ENCODE measurements around the gene KDM2B.

Gene KDM2B

DNA sequence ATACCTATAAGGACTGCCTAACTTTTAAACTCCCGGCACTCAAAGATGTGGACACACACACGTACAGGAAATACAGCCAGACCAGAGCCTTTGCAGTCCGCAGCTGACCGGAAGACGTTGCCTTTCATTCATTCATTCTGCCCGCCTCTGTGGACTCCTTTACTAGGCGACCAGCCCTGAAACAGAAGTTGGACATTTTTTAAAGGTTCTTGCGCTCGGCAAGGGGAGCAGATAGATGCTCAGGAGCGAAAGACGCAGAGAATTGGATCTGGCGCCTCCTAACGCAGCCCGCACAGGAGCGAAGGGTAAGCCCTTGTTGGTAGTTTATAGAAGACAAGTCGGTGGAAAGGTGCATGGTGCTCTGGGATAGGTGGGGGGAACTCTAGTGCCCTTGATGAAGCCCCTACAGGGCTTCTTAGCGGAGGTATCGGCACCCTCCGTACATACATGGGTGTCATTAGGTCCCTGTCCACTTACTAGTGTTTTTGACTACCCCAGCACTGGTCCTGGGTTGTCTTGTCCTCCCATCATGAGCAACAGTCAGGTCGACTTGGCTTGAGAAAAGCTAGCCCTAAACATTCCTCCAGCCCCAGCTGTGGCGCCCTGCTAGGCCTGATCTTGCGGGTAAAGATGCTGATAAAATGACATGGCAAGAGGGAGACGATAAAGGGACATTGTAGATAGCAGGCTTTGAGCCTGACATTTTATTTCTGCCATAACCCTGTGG is at the start of gene KDM2B:
Gene KDM2B, minus strand, starts transcription at position 65 of the 727 bp plus-strand sequence. CDS start 112 bp downstream, outside the sequence.
- DNase-seq (ENCODE audit: low read depth) = no peak

- DNase-seq (ENCODE audit: low read depth) = no peak
Measured at GRCh38 chr12:121628536-121628935, 47.7 kb upstream of the KDM2B start.

DNA sequence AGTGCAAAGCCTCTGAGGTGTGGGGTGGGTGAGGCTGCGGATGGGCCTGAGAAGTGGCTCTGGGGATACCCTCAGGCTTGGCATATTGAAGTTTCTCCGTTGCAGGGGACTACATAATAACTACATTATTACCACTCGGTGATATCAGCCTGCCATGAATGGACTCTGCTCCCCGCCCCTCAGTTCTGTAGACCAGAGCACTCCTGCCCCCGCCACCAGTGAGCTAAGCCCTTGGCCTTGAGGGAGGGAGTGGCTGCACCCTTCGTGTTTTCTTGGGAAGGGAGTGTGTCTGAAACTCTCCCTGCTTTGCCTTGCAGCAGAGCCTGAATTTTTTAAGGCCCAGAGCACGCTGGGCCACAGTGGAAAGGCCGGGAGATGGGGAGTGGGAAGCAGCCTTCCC is 47.2 kb upstream of the KDM2B start:
- no peak for DNase-seq (ENCODE audit: low read depth)

- peak; percentile 82 for DNase-seq (ENCODE audit: low read depth)
Measured at GRCh38 chr12:121626853-121627640, 46.2 kb upstream of the KDM2B start.

DNA sequence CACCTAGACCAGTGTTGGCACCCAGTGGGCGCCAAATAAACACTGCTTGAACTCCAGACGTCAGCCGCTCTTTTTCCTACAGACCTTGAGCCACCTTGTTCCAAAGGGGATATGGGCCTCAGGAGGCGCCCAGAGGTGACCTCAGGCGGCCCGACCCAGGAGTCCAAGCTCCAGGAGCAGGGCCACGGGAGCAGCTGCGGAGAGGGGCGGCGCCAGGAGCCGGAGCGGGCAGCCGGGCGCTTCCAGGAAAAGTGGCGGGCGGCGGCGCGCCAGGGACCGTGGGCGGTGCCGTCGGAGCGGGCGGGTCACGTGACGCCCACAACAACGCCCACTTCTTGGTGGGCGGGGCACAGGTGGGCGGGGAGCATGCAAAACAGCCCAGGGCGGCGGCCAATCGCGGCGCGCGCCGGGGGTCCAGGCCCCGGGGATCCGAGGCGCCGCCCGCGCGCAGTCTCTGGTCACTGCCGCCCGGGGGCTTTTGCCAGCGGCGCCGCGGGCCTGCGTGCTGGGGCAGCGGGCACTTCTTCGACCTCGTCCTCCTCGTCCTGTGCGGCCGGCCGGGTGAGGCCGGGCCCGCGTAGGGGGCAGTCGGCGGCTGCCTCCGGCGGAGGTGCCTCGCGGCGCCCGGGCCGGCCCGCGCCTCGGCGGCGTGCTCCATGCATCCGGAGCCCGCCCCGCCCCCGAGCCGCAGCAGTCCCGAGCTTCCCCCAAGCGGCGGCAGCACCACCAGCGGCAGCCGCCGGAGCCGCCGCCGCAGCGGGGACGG is 45.4 kb upstream of the KDM2B start, which contains the start of gene ORAI1:
Gene ORAI1, plus strand, starts transcription at position 444 of the 766 bp plus-strand sequence.
- peak; percentile 92 for DNase-seq (ENCODE audit: low read depth)

GRCh38 chr12:121620333-121620891 is 39.6 kb upstream of the KDM2B start:
- no peak for DNase-seq (ENCODE audit: low read depth)

DNA sequence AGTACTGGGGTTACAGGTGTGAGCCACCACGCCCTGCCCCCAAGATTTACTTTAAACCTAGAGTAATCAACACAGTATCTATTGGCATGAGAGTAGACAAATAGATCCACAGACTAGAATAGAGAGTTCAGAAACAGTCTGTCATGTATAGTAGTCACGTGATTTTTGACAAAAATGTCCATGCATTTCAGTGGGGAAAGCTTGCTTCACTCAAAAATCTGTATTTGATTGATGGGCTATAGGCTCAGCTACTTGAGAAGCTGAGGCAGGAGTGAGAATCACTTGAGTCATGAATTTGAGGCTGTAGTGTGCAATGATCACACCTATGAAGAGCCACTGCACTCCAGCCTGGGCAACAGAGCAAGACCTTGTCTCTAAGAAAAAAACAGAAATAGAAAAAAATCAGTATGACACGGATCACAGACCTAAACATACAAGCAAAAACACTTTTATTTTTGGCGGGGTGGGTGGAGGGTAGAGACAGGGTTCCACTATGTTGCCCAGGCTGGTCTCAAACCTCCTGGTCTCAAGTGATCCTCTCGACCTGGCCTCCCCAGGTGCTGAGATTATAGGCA is 37.9 kb upstream of the KDM2B start:
- DNase-seq (ENCODE audit: low read depth) = no peak

DNA sequence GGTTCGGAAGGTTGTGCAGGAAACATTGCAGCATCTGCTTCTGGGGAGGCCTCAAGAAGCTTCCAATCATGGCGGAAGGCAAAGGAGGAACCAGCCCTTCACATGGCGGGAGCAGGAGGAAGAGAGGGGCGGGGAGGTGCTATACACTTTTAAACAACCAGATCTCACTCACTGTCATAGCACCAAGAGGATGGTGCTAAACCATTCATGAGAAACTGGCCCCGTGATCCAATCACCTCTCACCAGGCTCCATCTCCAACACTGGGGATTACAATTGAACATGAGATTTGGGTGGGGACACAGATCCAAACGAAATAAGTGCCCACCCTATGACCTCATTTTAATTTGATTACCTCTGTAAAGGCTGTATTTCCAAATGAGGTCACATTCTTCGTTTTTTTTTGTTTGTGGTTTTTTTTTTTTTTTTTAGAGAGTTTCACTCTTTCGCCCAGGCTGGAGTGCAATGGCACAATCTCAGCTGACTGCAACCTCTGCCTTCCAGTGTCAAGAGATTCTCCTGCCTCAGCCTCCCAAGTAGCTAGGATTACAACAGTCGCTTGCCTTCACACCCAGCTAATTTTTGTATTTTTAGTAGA is 34.1 kb upstream of the KDM2B start:
- no peak for DNase-seq (ENCODE audit: low read depth)

DNA sequence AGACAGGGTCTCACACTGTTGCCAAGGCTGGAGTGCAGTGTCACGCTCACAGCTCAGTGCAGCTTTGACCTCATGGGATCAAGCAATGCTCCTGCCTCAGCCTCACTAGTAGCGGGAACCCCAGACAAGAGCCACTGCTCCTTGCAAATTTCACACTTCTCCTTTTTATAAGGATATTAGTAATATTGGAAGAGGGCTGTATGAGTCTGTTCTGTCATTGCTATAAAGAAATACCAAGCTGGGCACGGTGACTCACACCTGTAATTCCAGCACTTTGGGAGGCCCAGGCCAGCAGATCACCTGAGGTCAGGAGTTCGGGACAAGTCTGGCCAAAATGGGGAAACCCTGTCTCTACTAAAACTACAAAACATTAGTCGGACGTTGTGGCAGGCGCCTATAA is 32.6 kb upstream of the KDM2B start:
- no peak for DNase-seq (ENCODE audit: low read depth)

GRCh38 chr12:121611306-121611705 is 30.5 kb upstream of the KDM2B start:
- DNase-seq (ENCODE audit: low read depth) = no peak

- DNase-seq (ENCODE audit: low read depth) = no peak
Measured at GRCh38 chr12:121610239-121611149, 29.7 kb upstream of the KDM2B start.

- no peak for DNase-seq (ENCODE audit: low read depth)
Measured at GRCh38 chr12:121608301-121608700, 27.5 kb upstream of the KDM2B start.

DNA sequence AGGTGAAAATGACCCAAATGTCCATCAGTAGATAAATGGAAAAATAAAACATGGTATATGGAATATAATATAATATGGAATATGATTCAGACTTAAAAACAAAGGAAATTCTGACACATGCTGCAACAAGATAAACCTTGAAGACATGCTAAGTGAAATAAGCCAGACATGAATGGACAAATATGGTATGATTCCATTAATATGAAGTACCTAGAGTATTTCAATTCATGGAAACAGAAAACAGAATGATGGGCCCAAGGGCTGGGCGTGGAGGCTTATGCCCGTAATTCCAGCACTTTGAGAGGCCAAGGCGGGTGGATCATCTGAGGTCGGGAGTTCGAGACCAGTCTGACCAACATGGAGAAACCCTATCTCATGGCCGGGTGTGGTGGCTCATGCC is 22.8 kb upstream of the KDM2B start:
- DNase-seq (ENCODE audit: low read depth) = no peak

DNA sequence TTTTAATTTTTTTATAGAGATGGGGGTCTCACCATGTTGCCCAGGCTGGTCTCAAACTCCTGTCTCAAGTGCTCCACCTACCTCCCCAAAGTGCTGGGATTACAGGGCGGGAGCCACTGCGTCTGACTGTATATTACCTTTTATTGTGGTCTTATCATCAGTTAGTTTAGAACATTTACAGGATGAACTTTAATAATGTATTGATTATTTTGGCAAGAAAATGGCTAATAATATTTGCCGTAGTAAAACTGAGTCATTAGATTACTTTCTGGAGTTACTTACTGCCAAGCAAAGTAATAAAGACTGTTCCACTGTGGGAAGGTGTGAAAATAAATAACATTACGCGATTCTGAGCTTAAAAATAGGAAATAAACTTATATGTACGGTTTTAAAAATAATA is 21.9 kb upstream of the KDM2B start:
- no peak for DNase-seq (ENCODE audit: low read depth)

DNA sequence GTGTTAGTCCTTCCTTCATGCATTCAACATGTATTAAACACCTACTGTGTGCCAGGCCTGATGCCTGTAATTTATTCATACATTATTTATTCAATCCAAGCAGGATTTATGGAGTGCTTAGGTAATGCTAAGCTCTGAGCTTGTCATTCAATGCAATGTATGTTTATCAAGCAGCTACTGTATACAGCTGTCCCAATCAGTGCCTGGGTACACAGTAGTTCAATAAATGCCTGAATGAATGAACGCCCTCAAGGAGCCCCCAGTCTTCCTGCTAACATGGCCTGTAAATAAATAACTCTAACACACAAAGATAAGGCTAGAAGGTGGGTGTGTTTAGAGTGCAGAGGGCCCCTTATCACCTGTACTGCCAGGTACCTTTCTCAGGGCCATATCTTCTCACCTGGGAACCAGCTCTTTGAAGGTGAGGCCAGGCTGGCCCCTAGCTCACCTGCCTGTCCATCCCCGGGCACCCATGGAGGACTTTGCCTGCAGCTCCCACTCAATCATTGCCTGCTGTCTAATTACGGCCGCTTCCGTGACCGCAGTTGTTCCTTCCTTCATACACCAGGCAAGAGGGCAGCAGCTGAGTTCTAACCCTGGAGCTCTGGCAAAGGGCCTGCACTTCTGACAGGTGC is 20.0 kb upstream of the KDM2B start:
- DNase-seq (ENCODE audit: low read depth) = no peak

- no peak for DNase-seq (ENCODE audit: low read depth)
Measured at GRCh38 chr12:121596526-121596925, 15.7 kb upstream of the KDM2B start.

- DNase-seq (ENCODE audit: low read depth) = no peak
Measured at GRCh38 chr12:121595520-121595919, 14.7 kb upstream of the KDM2B start.

- DNase-seq (ENCODE audit: low read depth) = no peak
Measured at GRCh38 chr12:121592320-121592719, 11.5 kb upstream of the KDM2B start.

DNA sequence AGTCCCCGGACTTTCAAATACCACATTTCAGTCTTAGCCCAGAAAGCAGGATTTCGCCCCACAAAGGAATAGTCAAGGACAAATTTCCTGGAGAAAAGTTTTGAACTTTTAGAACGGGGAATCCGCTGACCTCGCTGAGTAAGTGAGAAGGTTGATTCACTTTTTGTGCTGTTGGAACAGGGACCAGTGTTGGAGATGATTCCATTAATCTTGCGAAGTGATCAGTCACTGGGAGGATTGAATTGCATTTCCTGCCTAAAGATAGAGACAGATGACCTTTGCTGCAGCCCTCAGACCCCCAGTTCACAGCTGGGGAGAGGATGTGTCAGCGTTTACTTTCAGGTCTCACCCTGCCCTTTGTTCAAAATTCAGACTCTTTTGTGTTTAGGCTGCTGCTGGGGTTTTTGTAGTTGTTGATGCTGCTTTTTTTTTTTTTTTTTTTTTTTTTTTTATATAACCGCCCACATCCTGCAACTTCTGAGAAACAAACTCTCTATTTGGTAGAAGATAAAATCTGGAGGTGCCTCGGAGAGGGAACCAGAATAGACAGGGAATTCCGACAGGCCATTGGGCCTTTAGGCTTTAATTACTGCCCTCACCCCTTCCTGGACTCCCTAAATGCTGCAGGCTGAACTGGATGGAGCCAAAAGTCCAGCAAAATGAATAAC is 9.8 kb upstream of the KDM2B start:
- peak; percentile 10 for DNase-seq (ENCODE audit: low read depth)

Measured in stimulated activated CD8-positive, alpha-beta memory T cell treated with anti-CD3 and anti-CD28 coated beads, Interleukin-15, amount 100 ng/mL, for 1 hour (primary cell).